ENCODE data around the gene RTN3.

GRCh38 chr11:63795066-63795465 lies 113.8 kb downstream of the RTN3 start:
- no peak for TF ChIP-seq CTCF (IDR thresholded peaks at IDR 0.05)
- TF ChIP-seq POLR2A (IDR thresholded peaks at IDR 0.05) = no peak
- no peak for TF ChIP-seq POLR2AphosphoS5 (IDR thresholded peaks at IDR 0.05)
- TF ChIP-seq EP300 (IDR thresholded peaks at IDR 0.05) = no peak
